Measurements from ENCODE around the gene ITPKB.

Gene ITPKB

GRCh38 chr1:226649244-226649643 lies 89.8 kb downstream of the ITPKB start:
- no peak overlapping the region for H3K27ac Mint-ChIP-seq

GRCh38 chr1:226648421-226648820 lies 90.7 kb downstream of the ITPKB start:
- Mint-ChIP-seq H3K4me3 (no peak overlapping the region), H3K27ac (no peak overlapping the region), H3K9me3 (no peaks in the 10 kb centered on the region), H3K4me1 (peaks cover 69% of the 10 kb centered on the region), H3K27me3 (no peaks in the 10 kb centered on the region), H3K36me3 (ENCODE audit: low read depth) (peaks cover 22% of the 10 kb centered on the region)
- DNase-seq: no peak
- no peak for ATAC-seq

More at GRCh38 chr1:226649244-226649643, 89.8 kb downstream of the ITPKB start:
- DNase-seq: no peak
- Mint-ChIP-seq H3K36me3 (ENCODE audit: low read depth) (peaks cover 22% of the 10 kb centered on the region), H3K4me1 (peaks cover 60% of the 10 kb centered on the region), H3K4me3 (no peak overlapping the region), H3K9me3 (no peaks in the 10 kb centered on the region), H3K27me3 (no peaks in the 10 kb centered on the region)
- no peak for ATAC-seq

GRCh38 chr1:226647719-226648118 lies 91.4 kb downstream of the ITPKB start:
- H3K4me3 Mint-ChIP-seq: no peak overlapping the region
- H3K36me3 Mint-ChIP-seq (ENCODE audit: low read depth): peaks cover 22% of the 10 kb centered on the region
- no peak for DNase-seq
- H3K4me1 Mint-ChIP-seq: peaks cover 76% of the 10 kb centered on the region
- H3K27me3 Mint-ChIP-seq: no peaks in the 10 kb centered on the region
- no peak overlapping the region for H3K27ac Mint-ChIP-seq
- no peak for ATAC-seq
- H3K9me3 Mint-ChIP-seq: no peaks in the 10 kb centered on the region

- ATAC-seq: no peak
- Mint-ChIP-seq H3K9me3 (no peaks in the 10 kb centered on the region), H3K36me3 (ENCODE audit: low read depth) (peaks cover 25% of the 10 kb centered on the region), H3K27me3 (no peaks in the 10 kb centered on the region), H3K4me3 (no peak overlapping the region), H3K27ac (no peak overlapping the region), H3K4me1 (peaks cover 83% of the 10 kb centered on the region)
- DNase-seq: no peak
Observed at GRCh38 chr1:226646870-226647449, 92.1 kb downstream of the ITPKB start.

- Mint-ChIP-seq H3K4me1 (peaks cover 84% of the 10 kb centered on the region), H3K4me3 (no peak overlapping the region)
Observed at GRCh38 chr1:226646026-226646869, 92.8 kb downstream of the ITPKB start.

GRCh38 chr1:226645279-226645976 lies 93.7 kb downstream of the ITPKB start:
- Mint-ChIP-seq H3K27me3 (no peaks in the 10 kb centered on the region), H3K4me3 (no peak overlapping the region), H3K27ac (no peak overlapping the region), H3K36me3 (ENCODE audit: low read depth) (peaks cover 27% of the 10 kb centered on the region), H3K4me1 (peaks cover 79% of the 10 kb centered on the region), H3K9me3 (no peaks in the 10 kb centered on the region)
- no peak for ATAC-seq
- no peak for DNase-seq

More at GRCh38 chr1:226646026-226646869, 92.8 kb downstream of the ITPKB start:
- Mint-ChIP-seq H3K9me3 (no peaks in the 10 kb centered on the region), H3K36me3 (ENCODE audit: low read depth) (peaks cover 26% of the 10 kb centered on the region), H3K27ac (peak overlapping the region; percentile 20), H3K27me3 (no peaks in the 10 kb centered on the region)
- ATAC-seq (no peak), DNase-seq (no peak)

- Mint-ChIP-seq H3K36me3 (ENCODE audit: low read depth) (peaks cover 32% of the 10 kb centered on the region), H3K27ac (peak overlapping the region; percentile 81), H3K27me3 (no peaks in the 10 kb centered on the region), H3K9me3 (no peaks in the 10 kb centered on the region), H3K4me1 (peaks cover 74% of the 10 kb centered on the region), H3K4me3 (no peak overlapping the region)
- DNase-seq: no peak
- ATAC-seq: no peak
Observed at GRCh38 chr1:226644541-226645176, 94.4 kb downstream of the ITPKB start.

- Mint-ChIP-seq H3K27ac (peak overlapping the region; percentile 81), H3K9me3 (no peaks in the 10 kb centered on the region), H3K27me3 (no peaks in the 10 kb centered on the region), H3K36me3 (ENCODE audit: low read depth) (peaks cover 33% of the 10 kb centered on the region), H3K4me3 (peak overlapping the region; percentile 64), H3K4me1 (peaks cover 69% of the 10 kb centered on the region)
- ATAC-seq: peak; percentile 18
- no peak for DNase-seq
Observed at GRCh38 chr1:226643611-226644540, 95.2 kb downstream of the ITPKB start.

- ATAC-seq: peak; percentile 94
- peak; percentile 71 for DNase-seq
- Mint-ChIP-seq H3K9me3 (no peaks in the 10 kb centered on the region), H3K27ac (peak overlapping the region; percentile 81), H3K27me3 (no peaks in the 10 kb centered on the region), H3K4me1 (peaks cover 63% of the 10 kb centered on the region), H3K4me3 (peak overlapping the region; percentile 64), H3K36me3 (ENCODE audit: low read depth) (peaks cover 30% of the 10 kb centered on the region)
Observed at GRCh38 chr1:226643177-226643576, 95.9 kb downstream of the ITPKB start.

- H3K36me3 Mint-ChIP-seq (ENCODE audit: low read depth): peaks cover 25% of the 10 kb centered on the region
- H3K9me3 Mint-ChIP-seq: no peaks in the 10 kb centered on the region
- ATAC-seq (no peak), DNase-seq (no peak)
- H3K27me3 Mint-ChIP-seq: no peaks in the 10 kb centered on the region
- H3K4me1 Mint-ChIP-seq: peaks cover 60% of the 10 kb centered on the region
- H3K4me3 Mint-ChIP-seq: no peak overlapping the region
- peak overlapping the region; percentile 81 for H3K27ac Mint-ChIP-seq
Observed at GRCh38 chr1:226642421-226642820, 96.7 kb downstream of the ITPKB start.

- DNase-seq (no peak), ATAC-seq (no peak)
- Mint-ChIP-seq H3K27me3 (no peaks in the 10 kb centered on the region), H3K4me3 (no peak overlapping the region), H3K27ac (peak overlapping the region; percentile 31), H3K36me3 (ENCODE audit: low read depth) (peaks cover 27% of the 10 kb centered on the region), H3K4me1 (peaks cover 56% of the 10 kb centered on the region), H3K9me3 (no peaks in the 10 kb centered on the region)
Observed at GRCh38 chr1:226641671-226642231, 97.3 kb downstream of the ITPKB start.

- H3K4me3 Mint-ChIP-seq: no peak overlapping the region
- H3K36me3 Mint-ChIP-seq (ENCODE audit: low read depth): peaks cover 22% of the 10 kb centered on the region
- H3K27ac Mint-ChIP-seq: no peak overlapping the region
- H3K27me3 Mint-ChIP-seq: no peaks in the 10 kb centered on the region
- DNase-seq (no peak), ATAC-seq (no peak)
- peaks cover 53% of the 10 kb centered on the region for H3K4me1 Mint-ChIP-seq
- no peaks in the 10 kb centered on the region for H3K9me3 Mint-ChIP-seq
Observed at GRCh38 chr1:226640321-226641136, 98.6 kb downstream of the ITPKB start.

- Mint-ChIP-seq H3K9me3 (no peaks in the 10 kb centered on the region), H3K4me1 (peaks cover 52% of the 10 kb centered on the region), H3K36me3 (ENCODE audit: low read depth) (peaks cover 23% of the 10 kb centered on the region), H3K4me3 (no peak overlapping the region), H3K27ac (no peak overlapping the region), H3K27me3 (no peaks in the 10 kb centered on the region)
- ATAC-seq: no peak
- DNase-seq: no peak
Observed at GRCh38 chr1:226639631-226640061, 99.4 kb downstream of the ITPKB start.

Measured in activated naive CD8-positive, alpha-beta T cell treated with anti-CD3 and anti-CD28 coated beads, Interleukin-2, amount 50 U/mL, for 24 hours (primary cell).